ENCODE data around the gene PDSS2.

PDSS2 gene

DNA sequence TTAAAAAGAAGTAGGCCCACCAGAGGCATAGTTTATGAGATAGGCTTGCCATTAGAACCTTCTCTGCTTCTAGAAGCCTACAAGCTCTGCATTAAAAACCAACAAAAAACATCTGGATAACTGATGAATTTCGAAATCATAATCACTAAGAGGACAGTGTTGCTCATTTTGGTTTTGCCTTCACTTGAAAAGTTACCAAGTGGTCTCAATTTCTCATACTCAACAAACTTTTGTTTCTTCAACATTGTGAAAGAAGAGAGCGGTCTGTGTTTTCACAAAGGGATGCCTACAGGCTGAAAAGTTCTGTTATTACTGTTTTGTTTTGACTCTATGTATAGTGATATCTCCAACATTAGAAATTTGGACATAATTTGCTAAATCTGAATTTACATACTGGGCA, 98.9 kb downstream of the PDSS2 start:
- TF ChIP-seq POLR2A (IDR thresholded peaks at IDR 0.05; ENCODE audit: extremely low read depth, insufficient read length) (no peak), MYC (IDR thresholded peaks at IDR 0.05; ENCODE audit: low read depth, low read length) (no peak)
- TF ChIP-seq, protein P1, sequence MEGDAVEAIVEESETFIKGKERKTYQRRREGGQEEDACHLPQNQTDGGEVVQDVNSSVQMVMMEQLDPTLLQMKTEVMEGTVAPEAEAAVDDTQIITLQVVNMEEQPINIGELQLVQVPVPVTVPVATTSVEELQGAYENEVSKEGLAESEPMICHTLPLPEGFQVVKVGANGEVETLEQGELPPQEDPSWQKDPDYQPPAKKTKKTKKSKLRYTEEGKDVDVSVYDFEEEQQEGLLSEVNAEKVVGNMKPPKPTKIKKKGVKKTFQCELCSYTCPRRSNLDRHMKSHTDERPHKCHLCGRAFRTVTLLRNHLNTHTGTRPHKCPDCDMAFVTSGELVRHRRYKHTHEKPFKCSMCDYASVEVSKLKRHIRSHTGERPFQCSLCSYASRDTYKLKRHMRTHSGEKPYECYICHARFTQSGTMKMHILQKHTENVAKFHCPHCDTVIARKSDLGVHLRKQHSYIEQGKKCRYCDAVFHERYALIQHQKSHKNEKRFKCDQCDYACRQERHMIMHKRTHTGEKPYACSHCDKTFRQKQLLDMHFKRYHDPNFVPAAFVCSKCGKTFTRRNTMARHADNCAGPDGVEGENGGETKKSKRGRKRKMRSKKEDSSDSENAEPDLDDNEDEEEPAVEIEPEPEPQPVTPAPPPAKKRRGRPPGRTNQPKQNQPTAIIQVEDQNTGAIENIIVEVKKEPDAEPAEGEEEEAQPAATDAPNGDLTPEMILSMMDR (IDR thresholded peaks at IDR 0.05; ENCODE audit: low read depth, low read length) = no peak
- TF ChIP-seq, protein P2, sequence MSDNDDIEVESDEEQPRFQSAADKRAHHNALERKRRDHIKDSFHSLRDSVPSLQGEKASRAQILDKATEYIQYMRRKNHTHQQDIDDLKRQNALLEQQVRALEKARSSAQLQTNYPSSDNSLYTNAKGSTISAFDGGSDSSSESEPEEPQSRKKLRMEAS (IDR thresholded peaks at IDR 0.05; ENCODE audit: low read depth, low read length) = no peak
- peak; percentile 24 for DNase-seq (ENCODE audit: low read depth)
- H3K4me3 ChIP-seq (ENCODE audit: low read depth, low read length) = no peak overlapping the region

DNA sequence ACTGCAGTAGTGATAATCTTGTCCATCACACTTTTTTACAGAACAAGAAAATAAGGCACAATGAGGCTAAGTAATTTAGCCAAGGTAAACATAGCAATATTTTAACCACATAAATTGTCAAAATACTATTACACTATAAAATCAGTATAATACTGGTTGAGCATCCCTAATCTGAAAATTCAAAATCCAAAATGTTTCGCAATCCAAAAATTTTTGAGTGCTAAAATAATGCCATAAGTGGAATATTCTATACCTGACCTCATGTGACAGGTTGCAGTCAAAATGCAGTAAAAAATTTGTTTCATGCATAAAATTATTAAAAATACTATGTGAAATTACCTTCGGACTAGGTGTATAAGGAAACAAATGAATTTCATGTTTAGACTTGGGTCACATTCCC, 101.5 kb downstream of the PDSS2 start:
- no peak overlapping the region for H3K4me3 ChIP-seq (ENCODE audit: low read depth, low read length)
- DNase-seq (ENCODE audit: low read depth) = no peak
- TF ChIP-seq, protein P2 (IDR thresholded peaks at IDR 0.05; ENCODE audit: low read depth, low read length) = no peak
- no peak for TF ChIP-seq MYC (IDR thresholded peaks at IDR 0.05; ENCODE audit: low read depth, low read length)
- TF ChIP-seq POLR2A (IDR thresholded peaks at IDR 0.05; ENCODE audit: extremely low read depth, insufficient read length) = no peak
- TF ChIP-seq, protein P1 (IDR thresholded peaks at IDR 0.05; ENCODE audit: low read depth, low read length) = no peak

DNA sequence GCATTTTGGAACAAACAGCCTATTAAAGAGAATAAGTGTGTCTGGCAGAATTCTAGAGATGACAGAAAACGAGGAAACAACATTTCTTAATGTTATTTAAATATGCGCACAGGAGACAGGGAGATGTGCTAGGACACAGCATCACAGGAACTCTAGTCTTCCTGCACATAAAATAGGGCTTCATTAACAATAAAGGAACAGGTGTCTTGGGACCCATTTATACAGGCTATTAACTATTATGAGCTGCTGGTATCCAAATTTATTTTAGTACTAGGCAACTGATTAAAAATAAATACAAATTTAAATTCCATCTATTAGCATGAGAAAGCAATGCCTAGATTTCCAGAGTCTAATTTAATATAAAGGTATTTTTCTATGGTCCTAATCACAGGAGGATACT, 102.3 kb downstream of the PDSS2 start:
- TF ChIP-seq, protein P1 (IDR thresholded peaks at IDR 0.05; ENCODE audit: low read depth, low read length) = no peak
- TF ChIP-seq POLR2A (IDR thresholded peaks at IDR 0.05; ENCODE audit: extremely low read depth, insufficient read length) (no peak), MYC (IDR thresholded peaks at IDR 0.05; ENCODE audit: low read depth, low read length) (no peak)
- TF ChIP-seq, protein P2 (IDR thresholded peaks at IDR 0.05; ENCODE audit: low read depth, low read length) = no peak
- DNase-seq (ENCODE audit: low read depth) = no peak

DNA sequence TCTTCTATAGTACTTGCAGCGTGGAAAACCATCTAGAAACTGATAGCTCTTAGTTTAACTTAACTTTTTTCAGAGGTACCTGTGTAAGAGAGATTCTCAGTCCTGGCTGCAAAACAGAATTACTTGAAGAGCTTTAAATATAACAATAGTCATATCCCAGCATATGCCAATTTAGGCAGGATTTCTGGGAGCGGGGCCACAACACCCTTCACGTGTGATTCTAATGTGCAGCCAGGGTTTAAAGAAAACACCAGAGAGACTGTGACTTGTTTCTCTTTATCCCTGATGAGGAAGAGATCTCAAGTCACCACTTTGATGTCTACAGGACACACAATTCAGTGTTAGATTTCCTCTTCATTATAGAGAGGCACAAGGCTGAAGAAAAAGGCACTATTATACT, 103.7 kb downstream of the PDSS2 start:
- no peak for DNase-seq (ENCODE audit: low read depth)
- TF ChIP-seq MYC (IDR thresholded peaks at IDR 0.05; ENCODE audit: low read depth, low read length) (no peak), POLR2A (IDR thresholded peaks at IDR 0.05; ENCODE audit: extremely low read depth, insufficient read length) (no peak)
- TF ChIP-seq, protein P1 (IDR thresholded peaks at IDR 0.05; ENCODE audit: low read depth, low read length) = no peak
- TF ChIP-seq, protein P2 (IDR thresholded peaks at IDR 0.05; ENCODE audit: low read depth, low read length) = no peak
- H3K4me3 ChIP-seq (ENCODE audit: low read depth, low read length) = no peak overlapping the region

More for the DNA sequence above, 102.3 kb downstream of the PDSS2 start:
- H3K4me3 ChIP-seq (ENCODE audit: low read depth, low read length) = no peak overlapping the region

DNA sequence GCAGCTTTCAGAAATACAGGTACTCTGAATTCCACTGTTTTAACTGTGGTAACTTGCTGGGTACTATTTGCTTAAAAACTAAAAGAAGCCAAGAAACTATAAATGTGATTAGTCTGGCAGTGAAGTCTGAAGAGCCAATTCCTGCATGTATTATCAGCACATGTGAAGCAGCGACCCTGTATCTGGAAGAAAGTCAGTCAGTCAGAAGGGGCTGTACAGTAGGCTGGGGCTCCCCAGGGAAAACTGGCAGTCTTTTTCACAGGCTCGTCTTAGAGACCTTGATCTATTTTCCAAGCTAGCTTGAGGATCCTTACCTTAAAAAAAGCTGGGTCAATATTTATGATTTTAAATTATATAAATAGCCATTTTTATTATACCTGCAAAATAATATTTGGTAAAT, 104.9 kb downstream of the PDSS2 start:
- TF ChIP-seq MYC (IDR thresholded peaks at IDR 0.05; ENCODE audit: low read depth, low read length) (no peak), POLR2A (IDR thresholded peaks at IDR 0.05; ENCODE audit: extremely low read depth, insufficient read length) (no peak)
- TF ChIP-seq, protein P1 (IDR thresholded peaks at IDR 0.05; ENCODE audit: low read depth, low read length) = no peak
- TF ChIP-seq, protein P2 (IDR thresholded peaks at IDR 0.05; ENCODE audit: low read depth, low read length) = no peak
- no peak overlapping the region for H3K4me3 ChIP-seq (ENCODE audit: low read depth, low read length)
- no peak for DNase-seq (ENCODE audit: low read depth)
